Ishikawa (cell line): ENCODE data around the gene SAMD14.

Experiments used
- CEBPB ChIP-seq: IDR thresholded peaks from 2 replicates; pipeline ENCODE4 v1.6.1; 2012
- CREB1 ChIP-seq: IDR thresholded peaks from 2 replicates; pipeline ENCODE4 v1.6.1; 2012; ENCODE audit warnings: low read depth
- EGR1 ChIP-seq: IDR thresholded peaks from 2 replicates; pipeline ENCODE4 v1.6.1; 2012
- EP300 ChIP-seq: IDR thresholded peaks from 2 replicates; pipeline ENCODE4 v1.6.1; 2012; ENCODE audit warnings: borderline replicate concordance
- FOXM1 ChIP-seq: IDR thresholded peaks from 2 replicates; pipeline ENCODE4 v1.6.1; 2012; ENCODE audit warnings: low read depth, borderline replicate concordance
- MAX ChIP-seq: IDR thresholded peaks from 2 replicates; pipeline ENCODE4 v1.6.1; 2012
- NFIC ChIP-seq: IDR thresholded peaks from 2 replicates; pipeline ENCODE4 v1.6.1; 2012
- RAD21 ChIP-seq: IDR thresholded peaks from 2 replicates; pipeline ENCODE4 v1.6.1; 2012; ENCODE audit warnings: low read depth
- REST ChIP-seq: IDR thresholded peaks from 2 replicates; pipeline ENCODE4 v1.6.1; 2012; ENCODE audit warnings: low read depth, mild to moderate bottlenecking
- TAF1 ChIP-seq: IDR thresholded peaks from 2 replicates; pipeline ENCODE4 v1.6.1; 2012; ENCODE audit warnings: low read depth, mild to moderate bottlenecking
- TCF12 ChIP-seq: IDR thresholded peaks from 2 replicates; pipeline ENCODE4 v1.6.1; 2012; ENCODE audit warnings: low read depth
- TEAD4 ChIP-seq: IDR thresholded peaks from 2 replicates; pipeline ENCODE4 v1.6.1; 2012
- YY1 ChIP-seq: IDR thresholded peaks from 2 replicates; pipeline ENCODE4 v1.6.1; 2012; ENCODE audit warnings: low read depth
- ZBTB7A ChIP-seq: IDR thresholded peaks from 2 replicates; pipeline ENCODE4 v1.6.1; 2012; ENCODE audit warnings: low read depth
- TF ChIP-seq, protein P1 (sequence below): IDR thresholded peaks from 2 replicates; pipeline ENCODE4 v1.6.1; 2012

SAMD14 gene

DNA sequence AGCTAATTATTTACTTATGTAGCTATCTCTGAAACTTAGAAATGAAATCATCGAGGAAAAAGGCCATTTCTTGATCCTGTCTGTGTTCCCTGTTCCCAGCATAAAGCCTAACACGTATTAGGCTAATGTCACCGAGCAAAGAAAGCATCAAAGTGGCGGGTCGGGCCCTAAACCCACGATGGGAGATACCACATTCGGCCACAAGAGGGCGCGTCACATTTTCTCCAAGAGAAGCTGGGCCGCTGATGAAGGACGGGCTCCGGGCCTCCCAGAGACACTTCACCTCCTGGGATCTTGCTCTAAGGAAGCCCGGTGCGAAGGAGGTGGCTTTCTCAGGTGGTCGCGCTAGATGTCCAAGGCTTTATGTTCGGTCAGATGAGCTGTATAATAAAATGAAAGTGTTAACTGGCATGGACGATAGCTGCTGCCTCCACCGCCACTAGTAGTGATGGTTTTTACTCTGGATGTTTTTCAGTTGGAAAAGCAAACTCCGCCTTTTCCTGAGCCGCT lies 35.7 kb downstream of the SAMD14 start:
- TF ChIP-seq ZBTB7A (no peak), NFIC (no peak), TEAD4 (no peak), TCF12 (no peak), FOXM1 (no peak), RAD21 (peak; percentile 64), REST (no peak), YY1 (no peak)

- TF ChIP-seq FOXM1: no peak
- TF ChIP-seq TCF12: no peak
- no peak for TF ChIP-seq TEAD4
- TF ChIP-seq CEBPB: no peak
- TF ChIP-seq YY1: no peak
- TF ChIP-seq RAD21: no peak
- no peak for TF ChIP-seq EGR1
- TF ChIP-seq EP300: no peak
- TF ChIP-seq TAF1: no peak
- no peak for TF ChIP-seq REST
- no peak for TF ChIP-seq MAX
- no peak for TF ChIP-seq NFIC
- TF ChIP-seq ZBTB7A: no peak
- no peak for TF ChIP-seq CREB1
These were observed 36.2 kb downstream of the SAMD14 start for GRCh38 chr17:50093807-50094206.

- TF ChIP-seq TEAD4 (no peak), CEBPB (no peak), EP300 (no peak)
These were observed 36.7 kb downstream of the SAMD14 start for GRCh38 chr17:50093246-50093645.

DNA sequence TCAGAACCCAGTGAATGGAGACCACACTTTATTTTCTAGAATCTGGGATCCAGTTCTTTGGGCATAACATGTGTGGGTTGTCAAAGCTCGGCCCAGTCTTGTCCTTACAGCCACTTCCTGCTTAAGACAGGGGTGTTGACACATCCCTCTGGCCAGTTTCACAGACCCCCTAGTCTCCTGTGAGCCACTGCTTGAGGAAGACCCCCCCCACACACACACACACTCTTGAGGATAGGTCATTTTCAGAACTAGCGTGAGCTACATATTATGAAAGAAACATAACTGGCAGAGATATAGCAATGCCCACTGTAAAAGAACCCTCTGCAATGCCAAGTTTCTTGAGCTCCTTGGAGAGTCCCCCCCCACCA lies 38.1 kb downstream of the SAMD14 start:
- TF ChIP-seq EGR1: no peak

GRCh38 chr17:50090971-50091917 lies 38.7 kb downstream of the SAMD14 start:
- TF ChIP-seq TEAD4 (no peak), EGR1 (no peak), TCF12 (no peak)
- TF ChIP-seq, protein P1, sequence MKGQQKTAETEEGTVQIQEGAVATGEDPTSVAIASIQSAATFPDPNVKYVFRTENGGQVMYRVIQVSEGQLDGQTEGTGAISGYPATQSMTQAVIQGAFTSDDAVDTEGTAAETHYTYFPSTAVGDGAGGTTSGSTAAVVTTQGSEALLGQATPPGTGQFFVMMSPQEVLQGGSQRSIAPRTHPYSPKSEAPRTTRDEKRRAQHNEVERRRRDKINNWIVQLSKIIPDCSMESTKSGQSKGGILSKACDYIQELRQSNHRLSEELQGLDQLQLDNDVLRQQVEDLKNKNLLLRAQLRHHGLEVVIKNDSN: no peak

DNA sequence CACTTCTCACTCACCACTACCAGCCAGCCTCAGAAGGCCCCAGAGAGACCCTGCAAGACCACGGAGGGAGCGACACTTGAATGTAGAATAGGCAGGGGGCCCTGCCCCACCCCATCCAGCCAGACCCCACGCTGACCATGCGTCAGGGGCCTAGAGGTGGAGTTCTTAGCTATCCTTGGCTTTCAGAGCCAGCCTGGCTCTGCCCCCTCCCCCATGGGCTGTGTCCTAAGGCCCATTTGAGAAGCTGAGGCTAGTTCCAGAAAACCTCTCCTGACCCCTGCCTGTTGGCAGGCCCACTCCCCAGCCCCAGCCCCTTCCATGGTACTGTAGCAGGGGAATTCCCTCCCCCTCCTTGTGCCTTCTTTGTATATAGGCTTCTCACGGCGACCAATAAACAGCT lies 39.9 kb downstream of the SAMD14 start:
- TF ChIP-seq TEAD4: no peak
- TF ChIP-seq ZBTB7A: no peak
- no peak for TF ChIP-seq EGR1
- no peak for TF ChIP-seq CEBPB
- TF ChIP-seq RAD21: no peak
- no peak for TF ChIP-seq CREB1
- no peak for TF ChIP-seq MAX
- TF ChIP-seq REST: no peak
- TF ChIP-seq, protein P1: no peak
- TF ChIP-seq YY1: no peak
- TF ChIP-seq TAF1: no peak
- no peak for TF ChIP-seq EP300
- no peak for TF ChIP-seq NFIC
- TF ChIP-seq FOXM1: no peak
- no peak for TF ChIP-seq TCF12
